ENCODE results near the gene ZNF688. TPM values are rescaled to one million over a fixed set of nuclear protein-coding genes. Genes with fewer than 3 reads are reported as not detected.

The ZNF688 gene
- total and polyA plus RNA-seq, 10 donors = 10.7 to 43.5 (median 24.8) TPM

GRCh38 chr16:30615358-30616091 is 44.0 kb upstream of the ZNF688 start:
- TF ChIP-seq POLR2A (IDR thresholded peaks at IDR 0.05) (no peak), CTCF (IDR thresholded peaks at IDR 0.05 in 8 of 11, conservative IDR thresholded peaks at IDR 0.05 in 3 of 11) (peak in 10 of 11 experiments; percentile 13 to 70 (median 46)), POLR2AphosphoS5 (IDR thresholded peaks at IDR 0.05) (peak in 1 of 3 donors; percentile 16)
- H3K36me3 ChIP-seq = no peaks in the 10 kb centered on the region
- H3K27me3 ChIP-seq (replicated peaks in 1 of 7) = no peaks in the 10 kb centered on the region
- H3K9me3 ChIP-seq = no peaks in the 10 kb centered on the region
- no peak overlapping the region for H3K4me3 ChIP-seq
- 50 to 63% (median 61%) methylated on average over 12 of the region's 12 CpGs for WGBS, 5 donors
- H3K27ac ChIP-seq = no peak overlapping the region
- peak; percentile 87 for DNase-seq
- intact Hi-C loops (cut with DNase I; ENCODE audit: low total_unique reads) = no loop called here
- peaks cover 0 to 25% (median 9%) of the 10 kb centered on the region in 6 donors for H3K4me1 ChIP-seq

GRCh38 chr16:30609926-30610839 is 38.7 kb upstream of the ZNF688 start, which contains the start of gene ZNF689:
Gene ZNF689 (minus strand): TSS chr16:30610389. CDS start chr16:30610041, 348 bp downstream.
- Histone ChIP-seq H3K27me3 (replicated peaks in 1 of 7) (no peaks in the 10 kb centered on the region), H3K9me3 (no peaks in the 10 kb centered on the region), H3K36me3 (peaks cover 0 to 36% (median 21%) of the 10 kb centered on the region in 6 donors), H3K27ac (peak within 1 kb of the TSS; percentile 91 to 98 (median 96)), H3K4me1 (peaks cover 0 to 66% (median 42%) of the 10 kb centered on the region in 6 donors), H3K4me3 (peak within 1 kb of the TSS; percentile 71 to 93 (median 84))
- TF ChIP-seq POLR2A (IDR thresholded peaks at IDR 0.05) = peak in 1 of 3 donors; percentile 52
- TF ChIP-seq CTCF (IDR thresholded peaks at IDR 0.05 in 8 of 11, conservative IDR thresholded peaks at IDR 0.05 in 3 of 11) = peak in 2 of 11 experiments; percentile 7 to 16
- TF ChIP-seq POLR2AphosphoS5 (IDR thresholded peaks at IDR 0.05) = peak; percentile 81 to 89 (median 84)
- 0 to 1% (median 1%) methylated on average over 23 to 63 of the region's 63 CpGs for WGBS, 5 donors
- intact Hi-C loops (cut with DNase I; ENCODE audit: low total_unique reads) = no loop called here
- peak; percentile 92 for DNase-seq

GRCh38 chr16:30609002-30609925 is 37.8 kb upstream of the ZNF688 start:
- Histone ChIP-seq H3K4me1 (peaks cover 0 to 72% (median 46%) of the 10 kb centered on the region in 6 donors), H3K27ac (peak overlapping the region; percentile 91 to 98 (median 96)), H3K36me3 (peaks cover 3 to 45% (median 30%) of the 10 kb centered on the region in 6 donors), H3K9me3 (no peaks in the 10 kb centered on the region), H3K4me3 (peak overlapping the region; percentile 71 to 93 (median 84)), H3K27me3 (replicated peaks in 1 of 7) (no peaks in the 10 kb centered on the region)
- intact Hi-C loops (cut with DNase I; ENCODE audit: low total_unique reads) = no loop called here
- no peak for TF ChIP-seq CTCF (IDR thresholded peaks at IDR 0.05 in 8 of 11, conservative IDR thresholded peaks at IDR 0.05 in 3 of 11)
- TF ChIP-seq POLR2A (IDR thresholded peaks at IDR 0.05) = no peak
- no peak for TF ChIP-seq POLR2AphosphoS5 (IDR thresholded peaks at IDR 0.05)
- 13 to 23% (median 13%) methylated on average over 23 to 40 of the region's 40 CpGs for WGBS, 5 donors
- peak; percentile 89 for DNase-seq

Measured in spleen (tissue), 11 donors.